SU-DHL-6 (cell line): ENCODE data around the gene RMI1.

Experiments
- H2AFZ ChIP-seq: fragments of 200-600 bp; sonication (generic); 2 replicates; pipeline ENCODE4 v1.6.1; 2014; ENCODE audit warnings: low read depth, mild to moderate bottlenecking, moderate library complexity, mixed read lengths, antibody characterized with exemption, low read length; ENCODE audit not compliant: severe bottlenecking
- H3F3A ChIP-seq: fragments of 200-600 bp; shearing (Covaris generic); 2 replicates; pipeline ENCODE4 v1.6.0; 2016; ENCODE audit warnings: antibody characterized with exemption, mild to moderate bottlenecking; ENCODE audit not compliant: insufficient read depth
- H3K27ac ChIP-seq: fragments of 200-600 bp; sonication (generic); 2 replicates; pipeline ENCODE4 v1.5.1; 2016; ENCODE audit warnings: low read depth, mild to moderate bottlenecking, low read length, moderate library complexity, mixed read lengths
- H3K27me3 ChIP-seq: fragments of 200-600 bp; sonication (generic), shearing (Covaris generic); 2 replicates; pipeline ENCODE4 v1.6.0; 2014; ENCODE audit warnings: mild to moderate bottlenecking, low read length
- H3K36me3 ChIP-seq: fragments of 200-600 bp; sonication (generic); 2 replicates; pipeline ENCODE4 v1.6.1; 2014; ENCODE audit warnings: mild to moderate bottlenecking, low read length, mixed read lengths
- H3K4me2 ChIP-seq: fragments of 300-600, 200-600 bp; shearing (Covaris generic), sonication (generic); 2 replicates; pipeline ENCODE4 v1.6.0; 2014; ENCODE audit warnings: low read length, low read depth, mild to moderate bottlenecking; ENCODE audit not compliant: poor library complexity, severe bottlenecking
- H3K4me3 ChIP-seq: fragments of 200-600 bp; sonication (generic); 2 replicates; pipeline ENCODE4 v1.5.1; 2014; ENCODE audit warnings: antibody characterized with exemption, low read length, mild to moderate bottlenecking, mixed read lengths; ENCODE audit not compliant: insufficient read depth, poor library complexity, severe bottlenecking
- H3K79me2 ChIP-seq: fragments of 200-600 bp; sonication (generic); 2 replicates; pipeline ENCODE4 v1.6.1; 2014; ENCODE audit warnings: mild to moderate bottlenecking, low read length, moderate library complexity; ENCODE audit not compliant: insufficient read depth
- H3K9ac ChIP-seq: fragments of 200-600 bp; sonication (generic); 2 replicates; pipeline ENCODE4 v1.7.0; 2014; ENCODE audit warnings: mild to moderate bottlenecking, low read length
- H3K9me2 ChIP-seq: fragments of 200-600 bp; sonication (generic); replicated peaks from 2 replicates; pipeline ENCODE4 v1.6.1; 2014; ENCODE audit warnings: low read length; ENCODE audit not compliant: insufficient read depth
- H3K9me3 ChIP-seq: fragments of 200-600 bp; sonication (generic); 2 replicates; pipeline ENCODE4 v1.6.1; 2014; ENCODE audit warnings: low read length, mixed read lengths; ENCODE audit not compliant: insufficient read depth
- H4K20me1 ChIP-seq: fragments of 200-600 bp; sonication (generic); 2 replicates; pipeline ENCODE4 v1.6.1; 2014; ENCODE audit warnings: low read depth, mild to moderate bottlenecking, antibody characterized with exemption, low read length, moderate library complexity, mixed read lengths
- CTCF ChIP-seq: fragments of 200-600 bp; sonication (generic); IDR thresholded peaks from one replicate; pipeline ENCODE4 v1.5.1; 2017; ENCODE audit warnings: antibody characterized with exemption, mild to moderate bottlenecking, low read length, moderate library complexity; ENCODE audit not compliant: insufficient read depth, poor library complexity, severe bottlenecking
- EZH2phosphoT487 ChIP-seq: fragments of 200-600 bp; sonication (generic), shearing (Covaris generic); conservative IDR thresholded peaks from 2 replicates; pipeline ENCODE4 v1.6.1; 2018; ENCODE audit warnings: mild to moderate bottlenecking, antibody characterized with exemption, low read length, moderate library complexity, mixed read lengths

Gene RMI1

GRCh38 chr9:83980395-83981125, at the start of gene RMI1:
Gene RMI1 (plus strand): TSS chr9:83980805. CDS start chr9:84000987, 20,182 bp downstream.
- Histone ChIP-seq H3K4me2 (peak within 1 kb of the TSS; percentile 94), H3K9me3 (no peaks in the 10 kb centered on the region), H3K4me3 (peak within 1 kb of the TSS; percentile 99), H3K27me3 (no peaks in the 10 kb centered on the region), H3K27ac (peak within 1 kb of the TSS; percentile 87), H3F3A (peaks cover 44% of the 10 kb centered on the region), H2AFZ (no peak within 1 kb of the TSS), H3K9ac (peak within 1 kb of the TSS; percentile 96), H3K9me2 (no peaks in the 10 kb centered on the region), H4K20me1 (peaks cover 37% of the 10 kb centered on the region), H3K79me2 (peaks cover 94% of the 10 kb centered on the region), H3K36me3 (peaks cover 36% of the 10 kb centered on the region)
- TF ChIP-seq CTCF (no peak), EZH2phosphoT487 (no peak)

GRCh38 chr9:83930881-83931280, 49.7 kb upstream of the RMI1 start:
- H3K9me2 ChIP-seq = no peaks in the 10 kb centered on the region
- H3K9ac ChIP-seq = no peak overlapping the region
- no peaks in the 10 kb centered on the region for H3K79me2 ChIP-seq
- TF ChIP-seq CTCF (no peak), EZH2phosphoT487 (no peak)
- no peak overlapping the region for H2AFZ ChIP-seq
- no peaks in the 10 kb centered on the region for H3K36me3 ChIP-seq
- no peaks in the 10 kb centered on the region for H3F3A ChIP-seq
- no peaks in the 10 kb centered on the region for H4K20me1 ChIP-seq
- H3K27me3 ChIP-seq = no peaks in the 10 kb centered on the region
- H3K27ac ChIP-seq = no peak overlapping the region
- H3K4me2 ChIP-seq = no peak overlapping the region
- H3K4me3 ChIP-seq = no peak overlapping the region
- H3K9me3 ChIP-seq = no peaks in the 10 kb centered on the region

- TF ChIP-seq EZH2phosphoT487 (no peak), CTCF (no peak)
- H3K4me2 ChIP-seq = no peak overlapping the region
- H3K79me2 ChIP-seq = no peaks in the 10 kb centered on the region
Measured at GRCh38 chr9:83932011-83932410, 48.6 kb upstream of the RMI1 start.

More at GRCh38 chr9:83932011-83932410, 48.6 kb upstream of the RMI1 start:
- Histone ChIP-seq H3K9me3 (no peaks in the 10 kb centered on the region), H3K27ac (no peak overlapping the region), H3K36me3 (no peaks in the 10 kb centered on the region), H2AFZ (no peak overlapping the region), H3K9me2 (no peaks in the 10 kb centered on the region), H3F3A (no peaks in the 10 kb centered on the region), H4K20me1 (no peaks in the 10 kb centered on the region), H3K9ac (no peak overlapping the region), H3K27me3 (no peaks in the 10 kb centered on the region), H3K4me3 (no peak overlapping the region)
